Measurements from ENCODE around the gene CAVIN1. TPM values are rescaled to one million over a fixed set of nuclear protein-coding genes. Genes with fewer than 3 reads are reported as not detected.

The CAVIN1 gene
- polyA plus RNA-seq, 1 donor: 242 TPM

Other genes with a start within 250 kb of the CAVIN1 start
- not detected for gene KCNH4, start 242.1 kb downstream of the CAVIN1 start, polyA plus RNA-seq (ENCODE audit: insufficient read length)
- not detected for gene HCRT, start 237.8 kb downstream of the CAVIN1 start, polyA plus RNA-seq (ENCODE audit: insufficient read length)
- 12.8 TPM for gene GHDC, start 228.8 kb downstream of the CAVIN1 start, polyA plus RNA-seq (ENCODE audit: insufficient read length)
- 40.2 TPM for gene STAT5B, start 146.9 kb downstream of the CAVIN1 start, polyA plus RNA-seq (ENCODE audit: insufficient read length)
- 15.0 TPM for gene STAT5A, start 134.8 kb downstream of the CAVIN1 start, polyA plus RNA-seq (ENCODE audit: insufficient read length)
- gene STAT3, start 34.8 kb downstream of the CAVIN1 start, polyA plus RNA-seq (ENCODE audit: insufficient read length): 47.6 TPM
- 27.6 TPM for gene ATP6V0A1, start 35.6 kb upstream of the CAVIN1 start, polyA plus RNA-seq (ENCODE audit: insufficient read length)
- 18.7 TPM for gene NAGLU, start 113.0 kb upstream of the CAVIN1 start, polyA plus RNA-seq (ENCODE audit: insufficient read length)
- gene HSD17B1, start 129.7 kb upstream of the CAVIN1 start, polyA plus RNA-seq (ENCODE audit: insufficient read length): 2.9 TPM
- gene COASY, start 138.9 kb upstream of the CAVIN1 start, polyA plus RNA-seq (ENCODE audit: insufficient read length): 23.1 TPM
- gene MLX, start 143.8 kb upstream of the CAVIN1 start, polyA plus RNA-seq (ENCODE audit: insufficient read length): 38.2 TPM
- gene PSMC3IP, start 154.5 kb upstream of the CAVIN1 start, polyA plus RNA-seq (ENCODE audit: insufficient read length): 9.3 TPM
- 34.0 TPM for gene RETREG3, start 186.1 kb upstream of the CAVIN1 start, polyA plus RNA-seq (ENCODE audit: insufficient read length)
- gene TUBG1, start 186.4 kb upstream of the CAVIN1 start, polyA plus RNA-seq (ENCODE audit: insufficient read length): 33.7 TPM
- gene TUBG2, start 236.0 kb upstream of the CAVIN1 start, polyA plus RNA-seq (ENCODE audit: insufficient read length): 14.7 TPM